Ovary (tissue), 9 donors: ENCODE data around the gene KIF26B. TPM values are rescaled to one million over a fixed set of nuclear protein-coding genes. Genes with fewer than 3 reads are reported as not detected.
"Not testable (repeated sequence)": the region's sequence is repeated elsewhere in the genome, so short reads cannot be mapped to it uniquely, and the experiment has no call there.

Experiments
- DNase-seq, 5 donors: peaks; one replicate each; pipeline ENCODE4 v3.0.0-alpha.2; 2019 to 2020
- H3K27ac ChIP-seq, 2 donors: fragments of 200-600 bp; one replicate each; pipeline versions ENCODE4 v1.5.1 to v1.8.0; 2019 to 2022
- H3K27me3 ChIP-seq: fragments of 200-600 bp; one replicate; pipeline ENCODE4 v1.8.0; 2022
- H3K36me3 ChIP-seq: fragments of 200-600 bp; sonication (generic); one replicate; pipeline ENCODE4 v1.5.1; 2019
- H3K4me1 ChIP-seq: one replicate; pipeline ENCODE4 v1.8.1; 2013; ENCODE audit warnings: mild to moderate bottlenecking, moderate library complexity; ENCODE audit not compliant: insufficient read depth
- H3K4me3 ChIP-seq: fragments of 200-600 bp; sonication (generic); one replicate; pipeline ENCODE4 v1.5.1; 2017
- H3K9me3 ChIP-seq, 2 donors: fragments of 200-600 bp in 1 of 2; sonication (generic) in 1 of 2; one replicate each; pipeline versions ENCODE4 v1.5.1 to v1.8.1; 2013 to 2019; ENCODE audit warnings: mild to moderate bottlenecking in 1 of 2, moderate library complexity in 1 of 2
- EP300 ChIP-seq: sonication (generic); formaldehyde crosslinking; IDR thresholded peaks from one replicate; pipeline ENCODE4 v1.6.1; 2017; ENCODE audit warnings: antibody characterized with exemption
- POLR2A ChIP-seq: fragments of 450-650 bp; IDR thresholded peaks from one replicate; pipeline ENCODE4 v1.6.1; 2017; ENCODE audit warnings: antibody characterized with exemption, mild to moderate bottlenecking, moderate library complexity
- WGBS, 3 donors: extraction: QIAGEN DNeasy Blood & Tissue Kit in 1 of 3; methylation state at CpG; one replicate each; pipeline versions ENCODE4 v1.1.5 to v1.1.7; 2013 to 2017; 5-methylcytosine and 5-hydroxymethylcytosine counted together
- intact Hi-C, 4 donors: fragments of 100-400 bp; cut with DNase I; formaldehyde crosslinking; loops; one replicate each; pipeline versions ENCODE4 v1.11.0 to v1.15.1; 2022 to 2023
- polyA plus RNA-seq, 2 donors: library from polyadenylated mRNA; stranded (reverse); fragments of 200-250 nt in 1 of 2; fragments of 350-450 nt in 1 of 2; fragmentation: Illumina TruSeq in 1 of 2; extraction: RNeasy Lipid Tissue Mini Kit (QIAGEN cat#74804) in 1 of 2; gene quantifications; one replicate each; pipeline ENCODE4 v1.2.3, GENCODE V29; 2013 to 2014
- total RNA-seq, 7 donors: library from RNA; depleted of rRNA in 2 of 7; stranded (reverse); fragments of >200 nt in 2 of 7; fragmentation: NEBNext Ultra II Directional in 3 of 7; extraction: Animal tissue kit (Norgen Biotek cat#: 25700) in 3 of 7; gene quantifications; one replicate each; pipeline versions ENCODE4 v1.1.0 to v1.2.4, GENCODE V29; 2016 to 2023
- TF ChIP-seq, protein P1 (sequence below), 3 donors: fragments of 450-650 bp in 2 of 3; fragments of 200-600 bp in 1 of 3; IDR thresholded peaks; one replicate each; pipeline versions ENCODE4 v1.5.1 to v1.8.0; 2016 to 2022; ENCODE audit warnings: antibody characterized with exemption in 3 of 3, mild to moderate bottlenecking in 1 of 3
- donor health status: DM: no; HTN: no; CAD: no; lungs with moderate emphysema.
- donor health status: DM: no; HTN: no; CAD: no.
- donor health status: Bipolar disorder and iron deficiency.
- donor health status: DM: yes; HTN: yes; CAD: no.
- donor health status: DM: no; HTN: no; CAD: no.
- donor health status: DM: yes; HTN: yes; CAD: no.

The KIF26B gene
- total and polyA plus RNA-seq, 9 donors = 0.28 to 4.0 (median 0.54) TPM

DNA sequence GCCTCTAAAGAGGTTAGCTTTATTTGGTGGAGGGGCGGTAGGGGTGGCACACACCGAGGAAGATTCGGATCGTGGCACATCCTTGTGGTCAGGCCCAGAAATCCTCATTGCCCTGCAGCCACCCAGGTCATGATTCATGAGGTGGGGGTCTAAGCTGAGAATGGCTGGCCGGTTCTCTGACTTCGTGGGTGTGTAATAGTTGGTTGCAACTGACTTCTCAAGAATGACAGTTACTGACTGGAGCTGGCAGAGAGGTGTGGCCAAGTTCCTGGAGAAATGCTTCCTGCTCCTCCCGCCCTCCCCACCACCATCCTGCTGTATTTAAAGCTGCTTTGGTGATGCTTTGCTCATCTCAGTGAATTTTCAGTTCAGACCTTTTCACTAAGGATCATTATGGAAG, 198.6 kb downstream of the KIF26B start:
- TF ChIP-seq, protein P1, sequence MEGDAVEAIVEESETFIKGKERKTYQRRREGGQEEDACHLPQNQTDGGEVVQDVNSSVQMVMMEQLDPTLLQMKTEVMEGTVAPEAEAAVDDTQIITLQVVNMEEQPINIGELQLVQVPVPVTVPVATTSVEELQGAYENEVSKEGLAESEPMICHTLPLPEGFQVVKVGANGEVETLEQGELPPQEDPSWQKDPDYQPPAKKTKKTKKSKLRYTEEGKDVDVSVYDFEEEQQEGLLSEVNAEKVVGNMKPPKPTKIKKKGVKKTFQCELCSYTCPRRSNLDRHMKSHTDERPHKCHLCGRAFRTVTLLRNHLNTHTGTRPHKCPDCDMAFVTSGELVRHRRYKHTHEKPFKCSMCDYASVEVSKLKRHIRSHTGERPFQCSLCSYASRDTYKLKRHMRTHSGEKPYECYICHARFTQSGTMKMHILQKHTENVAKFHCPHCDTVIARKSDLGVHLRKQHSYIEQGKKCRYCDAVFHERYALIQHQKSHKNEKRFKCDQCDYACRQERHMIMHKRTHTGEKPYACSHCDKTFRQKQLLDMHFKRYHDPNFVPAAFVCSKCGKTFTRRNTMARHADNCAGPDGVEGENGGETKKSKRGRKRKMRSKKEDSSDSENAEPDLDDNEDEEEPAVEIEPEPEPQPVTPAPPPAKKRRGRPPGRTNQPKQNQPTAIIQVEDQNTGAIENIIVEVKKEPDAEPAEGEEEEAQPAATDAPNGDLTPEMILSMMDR (IDR thresholded peaks at IDR 0.05) = no peak
- TF ChIP-seq POLR2A = no peak
- TF ChIP-seq EP300 = no peak
- Histone ChIP-seq H3K27me3 (no peaks in the 10 kb centered on the region), H3K4me1 (no peaks in the 10 kb centered on the region), H3K4me3 (no peak overlapping the region), H3K27ac (no peak overlapping the region), H3K36me3 (no peaks in the 10 kb centered on the region), H3K9me3 (no peaks in the 10 kb centered on the region)
- no peak for DNase-seq
- intact Hi-C loops = no loop called here
- WGBS, 3 donors = 86 to 98% (median 89%) methylated on average over 7 of the region's 7 CpGs

DNA sequence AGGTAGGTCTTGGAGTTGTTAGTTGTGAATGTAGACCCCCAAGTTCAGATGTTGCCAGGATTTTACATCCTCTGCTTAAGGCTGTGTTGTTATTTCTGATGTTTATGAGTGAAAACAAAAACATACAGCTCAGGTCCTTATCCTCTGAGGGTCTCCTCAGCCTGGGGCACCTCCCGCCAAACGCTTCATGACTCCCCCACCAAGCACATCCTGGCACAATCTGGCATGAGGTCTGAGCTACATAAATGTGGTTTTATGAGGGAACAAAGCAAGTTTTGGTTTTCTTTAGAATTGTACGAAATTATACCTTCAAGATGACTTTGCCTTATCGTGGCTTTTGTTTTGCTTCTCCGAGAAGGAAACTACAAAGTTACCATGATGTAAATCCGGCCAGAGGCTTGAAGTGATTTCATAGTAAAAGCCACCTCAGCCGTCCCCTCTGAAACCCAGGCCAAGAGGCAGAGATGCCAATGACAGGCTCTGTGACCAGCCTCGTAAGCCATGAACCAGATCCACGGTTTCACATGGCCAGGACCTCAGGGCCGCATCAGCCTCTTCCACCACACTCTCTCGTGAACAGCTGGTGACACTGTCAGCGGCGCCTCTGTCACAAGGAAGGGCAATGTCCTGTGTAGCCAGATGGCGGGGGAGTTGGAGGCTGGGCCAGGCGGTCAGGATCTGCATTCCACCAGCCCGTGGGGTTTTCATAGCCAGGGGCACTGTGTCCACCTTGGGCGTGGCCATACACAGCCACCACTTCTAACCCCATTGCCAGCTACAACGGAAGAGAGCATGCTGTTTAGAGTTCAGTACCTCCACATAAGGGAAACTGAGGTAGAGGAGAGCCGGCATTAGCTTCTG, 199.4 kb downstream of the KIF26B start:
- Histone ChIP-seq H3K36me3 (no peaks in the 10 kb centered on the region), H3K4me3 (no peak overlapping the region), H3K27ac (no peak overlapping the region), H3K27me3 (no peaks in the 10 kb centered on the region), H3K9me3 (no peaks in the 10 kb centered on the region), H3K4me1 (no peaks in the 10 kb centered on the region)
- TF ChIP-seq POLR2A (no peak), EP300 (no peak)
- TF ChIP-seq, protein P1 (IDR thresholded peaks at IDR 0.05) = no peak
- WGBS, 3 donors = 85 to 89% (median 86%) methylated on average over 19 of the region's 19 CpGs
- DNase-seq = no peak
- intact Hi-C loops = no loop called here

DNA sequence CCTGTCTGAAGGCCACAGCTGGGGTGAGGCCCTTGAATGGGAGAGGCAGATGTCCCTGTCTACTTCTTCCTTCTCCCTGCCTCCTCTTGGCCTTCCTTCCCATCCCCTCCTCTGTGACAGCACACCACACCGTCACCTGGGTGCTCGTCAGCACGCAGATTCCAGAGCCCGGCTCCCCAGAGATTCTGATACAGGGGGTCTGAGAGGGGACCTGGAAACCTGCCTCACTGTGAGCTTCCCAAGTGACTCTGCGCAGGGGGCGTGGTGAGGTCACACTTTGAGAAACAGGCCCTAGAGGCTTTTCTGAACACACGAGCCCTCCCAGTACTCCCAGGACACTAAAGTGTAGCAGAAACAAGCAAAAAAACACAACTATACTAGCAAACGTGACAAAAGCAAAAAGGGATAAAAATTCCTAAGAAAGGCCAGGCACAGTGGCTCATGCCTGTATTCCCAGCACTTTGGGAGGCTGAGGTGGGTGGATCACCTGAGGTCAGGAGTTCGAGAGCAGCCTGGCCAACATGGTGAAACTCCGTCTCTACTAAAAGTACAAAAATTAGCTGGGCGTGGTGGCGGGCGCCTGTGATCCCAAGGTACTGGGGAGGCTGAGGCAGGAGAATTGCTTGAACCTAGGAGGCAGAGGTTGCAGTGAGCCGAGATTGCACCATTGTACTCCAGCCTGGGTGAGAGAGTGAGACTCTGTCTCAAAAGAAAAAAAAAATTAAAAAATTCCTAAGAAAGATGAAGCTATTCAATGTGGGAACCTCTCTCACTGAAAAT, 201.3 kb downstream of the KIF26B start:
- DNase-seq, H3K9me3 ChIP-seq, H3K36me3 ChIP-seq, H3K27me3 ChIP-seq, H3K4me1 ChIP-seq, H3K27ac ChIP-seq, H3K4me3 ChIP-seq, intact Hi-C loops: not testable (repeated sequence)
- 90 to 94% (median 92%) methylated on average over 14 of the region's 14 CpGs for WGBS, 3 donors

DNA sequence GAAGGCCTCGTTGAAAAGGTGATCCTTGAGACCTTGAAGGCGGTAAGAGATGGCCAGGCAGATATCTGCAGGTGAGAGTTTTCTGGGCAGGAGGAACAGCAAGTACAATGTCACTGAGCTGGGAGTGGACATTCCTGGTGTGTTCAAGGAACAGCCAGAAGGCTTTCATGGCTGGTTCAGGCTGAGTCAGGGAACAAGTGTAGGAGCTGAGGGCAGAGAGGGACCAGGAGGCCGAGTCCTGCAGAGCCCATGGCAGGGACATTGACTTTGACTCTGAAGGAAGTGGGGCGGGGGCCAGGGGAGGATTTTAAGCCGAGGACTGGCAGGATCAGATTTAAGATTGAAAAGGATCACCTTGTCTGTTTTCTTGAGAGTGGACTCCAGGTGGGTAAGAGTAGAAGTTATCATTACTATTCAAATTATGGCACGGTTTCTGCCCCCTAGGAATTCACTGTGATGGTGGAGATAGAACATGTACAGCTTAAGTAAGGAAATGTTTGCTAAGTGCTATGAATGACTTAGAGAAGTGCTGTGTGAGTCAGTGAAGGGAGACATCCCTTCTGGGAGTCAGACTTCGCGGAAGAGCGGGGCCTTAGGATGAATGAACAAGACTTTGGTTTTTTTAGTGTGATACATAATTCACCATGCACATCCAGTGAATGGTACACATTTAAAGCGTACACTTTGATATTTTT, 202.3 kb downstream of the KIF26B start:
- H3K4me1 ChIP-seq = no peaks in the 10 kb centered on the region
- TF ChIP-seq, protein P1 (IDR thresholded peaks at IDR 0.05) = no peak
- TF ChIP-seq EP300 = no peak
- no peak for TF ChIP-seq POLR2A
- intact Hi-C loops = no loop called here

DNA sequence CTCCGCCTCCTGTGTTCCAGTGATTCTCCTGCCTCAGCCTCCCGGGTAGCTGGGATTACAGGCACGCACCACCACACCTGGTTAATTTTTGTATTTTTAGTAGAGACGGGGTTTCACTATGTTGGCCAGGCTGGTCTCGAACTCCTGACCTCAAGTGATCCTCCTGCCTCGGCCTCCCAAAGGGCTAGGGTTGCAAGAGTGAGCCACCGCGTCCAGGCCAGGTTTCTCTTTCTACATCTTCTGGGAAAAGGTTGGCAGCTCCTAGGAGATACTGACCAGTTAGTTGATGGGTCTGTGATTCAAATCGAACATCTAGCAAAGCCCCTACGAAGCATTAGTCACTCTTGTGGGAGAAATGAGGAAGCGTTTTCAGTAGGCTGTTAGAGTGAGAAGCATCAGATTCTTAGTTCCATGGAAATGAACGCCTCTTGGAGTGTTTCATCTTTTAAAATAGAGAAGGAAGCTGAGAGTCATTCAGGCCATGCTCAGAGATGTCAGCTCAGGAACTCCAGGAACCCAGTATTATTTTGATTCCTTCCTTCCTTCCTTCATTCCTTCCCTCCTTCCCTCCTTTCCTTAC, 204.4 kb downstream of the KIF26B start:
- H3K27me3 ChIP-seq, H3K27ac ChIP-seq, H3K9me3 ChIP-seq, DNase-seq, H3K4me1 ChIP-seq, intact Hi-C loops, H3K36me3 ChIP-seq, H3K4me3 ChIP-seq: not testable (repeated sequence)
- 93 to 95% (median 95%) methylated on average over 12 of the region's 12 CpGs for WGBS, 3 donors

More for the DNA sequence above, 202.3 kb downstream of the KIF26B start:
- H3K4me3 ChIP-seq = no peak overlapping the region
- no peaks in the 10 kb centered on the region for H3K9me3 ChIP-seq
- no peak overlapping the region for H3K27ac ChIP-seq
- no peaks in the 10 kb centered on the region for H3K36me3 ChIP-seq
- no peaks in the 10 kb centered on the region for H3K27me3 ChIP-seq
- WGBS, 3 donors = 91 to 93% (median 91%) methylated on average over 10 of the region's 10 CpGs
- DNase-seq = no peak
